Mucosa of descending colon (tissue), 3 donors: ENCODE measurements around the gene KCNQ4. TPM values are rescaled to one million over a fixed set of nuclear protein-coding genes. Genes with fewer than 3 reads are reported as not detected.
A peak's percentile ranks its signal among the peaks of the same experiment; 100 is the strongest.

ENCODE experiments used
- ATAC-seq: fragments of 200-7000 bp; cut with Tn5 transposase; one replicate; pipeline ENCODE4 v1.9.1; 2020; ENCODE audit warnings: mild to moderate bottlenecking, moderate library complexity
- DNase-seq, 3 donors: peaks; one replicate each; pipeline ENCODE4 v3.0.0-alpha.2; 2020
- H3K36me3 ChIP-seq: fragments of 200-600 bp; one replicate; pipeline ENCODE4 v1.8.0; 2021; ENCODE audit warnings: low read depth, mild to moderate bottlenecking
- H3K4me1 ChIP-seq: fragments of 200-600 bp; one replicate; pipeline ENCODE4 v1.8.0; 2021; ENCODE audit warnings: low read depth, mild to moderate bottlenecking
- H3K4me3 ChIP-seq: fragments of 200-600 bp; one replicate; pipeline ENCODE4 v1.8.0; 2021; ENCODE audit warnings: mild to moderate bottlenecking
- H3K9me3 ChIP-seq: fragments of 200-600 bp; one replicate; pipeline ENCODE4 v1.8.0; 2021; ENCODE audit warnings: mild to moderate bottlenecking
- intact Hi-C, 2 donors: fragments of 100-400 bp; cut with DNase I in 1 of 2; cut with micrococcal nuclease in 1 of 2; formaldehyde crosslinking; loops; one replicate each; pipeline versions ENCODE4 v1.11.0 to v1.11.1; 2022; cut with DNase I, micrococcal nuclease
- long read RNA-seq, 2 donors: library from polyadenylated mRNA; unstranded; transcript quantifications; one replicate each; pipeline ENCODE4 v2.0.0, GENCODE V29; 2019 to 2021
- total RNA-seq, 3 donors: library from RNA; stranded (reverse); fragmentation: NEBNext Ultra II Directional in 2 of 3; extraction: Animal tissue kit (Norgen Biotek cat#: 25700) in 2 of 3; gene quantifications; one replicate each; pipeline versions ENCODE4 v1.2.1 to v1.2.4, GENCODE V29; 2021 to 2023
- TF ChIP-seq, protein P1 (sequence below): fragments of 200-600 bp; IDR thresholded peaks from one replicate; pipeline ENCODE4 v1.8.0; 2022; ENCODE audit warnings: antibody characterized with exemption, mild to moderate bottlenecking
- donor health status: DM: no; HTN: no; CAD: no; lungs with moderate emphysema.
- donor health status: DM: no; HTN: no; CAD: no.
- donor health status: DM: no; HTN: yes; CAD: no.

The KCNQ4 gene
- total RNA-seq = 10 to 100 TPM in 1 of 3 donors, 1 to 10 TPM in 2; 1.3 to 13.0 (median 2.3) TPM
- long read RNA-seq, donor 1, full-length matches to known transcripts = 5 of 19 reads
- long read RNA-seq, donor 1, partial matches to known transcripts = 7 of 19 reads
- long read RNA-seq, donor 1, other reads (novel, unspliced or antisense) = 7 of 19 reads
- long read RNA-seq, donor 2, partial matches to known transcripts = 0 of 2 reads
- long read RNA-seq, donor 2, other reads (novel, unspliced or antisense) = 2 of 2 reads

DNA sequence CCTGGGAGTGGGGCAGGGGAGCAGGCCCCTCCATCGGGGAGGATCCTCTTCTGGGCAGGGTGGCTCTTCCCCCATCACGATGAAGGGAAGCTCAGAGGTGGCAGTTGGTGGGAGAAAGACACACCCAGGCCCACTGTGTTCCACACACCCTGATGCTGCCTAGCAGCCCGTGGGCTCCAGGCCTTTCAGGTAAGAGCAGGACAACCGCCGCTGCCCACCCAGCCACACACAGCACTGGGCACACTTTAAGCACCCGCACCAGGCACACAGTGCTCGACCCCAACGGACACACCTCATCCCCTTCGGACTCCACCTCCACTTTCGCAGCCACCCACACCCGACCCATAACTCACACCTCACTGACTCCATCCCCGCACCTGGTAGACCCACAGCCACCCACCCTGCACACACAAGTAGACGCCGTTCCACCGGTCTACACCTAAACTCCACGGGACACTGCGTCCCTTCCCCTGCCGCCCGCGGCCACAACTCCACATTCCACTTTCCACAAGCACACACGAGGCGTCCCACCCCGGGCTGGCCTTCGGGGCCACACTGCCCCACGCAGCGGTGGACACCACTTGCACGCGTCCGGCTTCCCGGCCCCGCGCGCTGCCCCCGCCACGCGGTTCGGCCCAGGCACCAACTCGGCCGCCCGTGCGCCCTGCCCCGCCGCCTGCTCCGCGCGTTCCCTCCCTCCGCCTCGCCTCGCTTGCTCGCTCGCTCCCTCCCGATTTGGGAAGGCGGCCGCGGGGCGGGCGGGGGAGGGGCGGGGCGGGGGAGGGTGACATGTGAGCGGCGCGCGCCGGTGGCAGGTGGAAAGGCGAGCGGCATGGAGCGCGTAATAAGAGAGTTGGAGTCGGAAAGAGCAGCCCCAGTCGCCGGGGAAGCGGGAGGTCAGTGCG, at the start of gene KCNQ4:
TSS of gene KCNQ4 (plus strand) at position 787 of the 905 bp plus-strand sequence. CDS start 307 bp downstream, outside the sequence.
- ATAC-seq = peak; percentile 72
- Histone ChIP-seq H3K4me1 (peaks cover 10% of the 10 kb centered on the region), H3K4me3 (no peak within 1 kb of the TSS), H3K9me3 (no peaks in the 10 kb centered on the region), H3K36me3 (no peaks in the 10 kb centered on the region)
- intact Hi-C loops = no loop called here
- TF ChIP-seq, protein P1, sequence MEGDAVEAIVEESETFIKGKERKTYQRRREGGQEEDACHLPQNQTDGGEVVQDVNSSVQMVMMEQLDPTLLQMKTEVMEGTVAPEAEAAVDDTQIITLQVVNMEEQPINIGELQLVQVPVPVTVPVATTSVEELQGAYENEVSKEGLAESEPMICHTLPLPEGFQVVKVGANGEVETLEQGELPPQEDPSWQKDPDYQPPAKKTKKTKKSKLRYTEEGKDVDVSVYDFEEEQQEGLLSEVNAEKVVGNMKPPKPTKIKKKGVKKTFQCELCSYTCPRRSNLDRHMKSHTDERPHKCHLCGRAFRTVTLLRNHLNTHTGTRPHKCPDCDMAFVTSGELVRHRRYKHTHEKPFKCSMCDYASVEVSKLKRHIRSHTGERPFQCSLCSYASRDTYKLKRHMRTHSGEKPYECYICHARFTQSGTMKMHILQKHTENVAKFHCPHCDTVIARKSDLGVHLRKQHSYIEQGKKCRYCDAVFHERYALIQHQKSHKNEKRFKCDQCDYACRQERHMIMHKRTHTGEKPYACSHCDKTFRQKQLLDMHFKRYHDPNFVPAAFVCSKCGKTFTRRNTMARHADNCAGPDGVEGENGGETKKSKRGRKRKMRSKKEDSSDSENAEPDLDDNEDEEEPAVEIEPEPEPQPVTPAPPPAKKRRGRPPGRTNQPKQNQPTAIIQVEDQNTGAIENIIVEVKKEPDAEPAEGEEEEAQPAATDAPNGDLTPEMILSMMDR = no peak
- DNase-seq = peak; percentile 61 to 80 (median 72)

DNA sequence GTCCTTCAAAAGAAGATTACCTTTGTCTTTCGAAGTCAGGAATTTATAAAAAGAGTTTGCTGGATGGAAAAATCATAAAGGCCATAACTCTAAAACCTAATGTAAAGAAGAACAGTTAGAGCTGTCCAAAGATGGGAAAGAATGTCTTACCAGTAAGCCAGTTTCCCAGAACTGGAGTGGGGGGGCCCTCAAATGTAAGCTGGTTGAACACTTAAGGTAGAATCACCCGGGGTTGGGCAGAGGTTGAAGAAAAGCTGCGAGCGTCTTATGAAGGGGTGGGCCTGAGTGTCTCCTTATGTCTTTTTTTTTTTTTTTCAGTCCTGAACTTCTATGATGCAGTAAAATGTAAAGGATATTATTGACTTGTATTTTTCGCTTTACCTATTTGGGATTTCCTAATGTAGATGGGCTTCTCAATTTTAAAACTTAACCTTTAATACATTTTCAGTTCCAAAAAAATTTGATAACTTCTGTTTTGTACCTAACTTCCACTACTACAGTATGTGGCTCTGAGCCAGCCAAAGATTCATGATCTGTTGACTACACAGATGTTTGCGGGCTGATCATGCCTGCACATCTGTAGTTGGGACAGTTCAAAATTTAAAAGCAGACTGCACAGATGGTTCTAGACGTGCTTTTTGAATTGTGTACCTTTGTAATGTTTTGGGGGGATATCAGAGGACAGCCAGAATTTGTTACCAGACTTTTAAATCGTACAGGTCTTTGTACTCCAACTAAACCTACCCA, 48.5 kb upstream of the KCNQ4 start:
- TF ChIP-seq, protein P1 = no peak
- DNase-seq = no peak
- intact Hi-C loops = no loop called here
- Histone ChIP-seq H3K9me3 (no peaks in the 10 kb centered on the region), H3K36me3 (peaks cover 4% of the 10 kb centered on the region), H3K4me3 (no peak overlapping the region), H3K4me1 (no peaks in the 10 kb centered on the region)
- no peak for ATAC-seq

DNA sequence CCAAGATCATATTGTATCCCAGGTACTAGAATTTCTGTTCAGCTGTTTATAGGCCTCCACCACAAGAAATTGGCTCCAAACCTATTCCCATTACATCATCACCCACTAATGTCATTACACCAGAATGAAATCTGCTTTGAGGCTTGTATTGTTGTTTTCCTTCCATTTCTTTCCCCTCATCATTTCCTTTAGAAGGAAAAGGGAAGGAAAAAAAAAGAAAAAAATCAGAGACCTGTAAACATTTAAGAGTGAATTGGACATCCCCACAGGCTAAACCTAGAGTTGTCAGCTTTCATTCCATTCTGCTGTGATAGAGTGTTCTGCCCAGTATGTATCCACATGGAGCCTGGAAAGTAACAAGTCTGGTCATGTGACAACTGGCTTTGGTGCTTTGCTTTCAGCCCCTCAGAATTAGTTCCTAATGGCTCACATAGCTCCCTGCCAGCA, 47.5 kb upstream of the KCNQ4 start:
- Histone ChIP-seq H3K4me1 (peaks cover 6% of the 10 kb centered on the region), H3K9me3 (no peaks in the 10 kb centered on the region), H3K4me3 (no peak overlapping the region), H3K36me3 (peaks cover 4% of the 10 kb centered on the region)
- DNase-seq (no peak), ATAC-seq (no peak)
- intact Hi-C loops = no loop called here
- TF ChIP-seq, protein P1 = no peak

DNA sequence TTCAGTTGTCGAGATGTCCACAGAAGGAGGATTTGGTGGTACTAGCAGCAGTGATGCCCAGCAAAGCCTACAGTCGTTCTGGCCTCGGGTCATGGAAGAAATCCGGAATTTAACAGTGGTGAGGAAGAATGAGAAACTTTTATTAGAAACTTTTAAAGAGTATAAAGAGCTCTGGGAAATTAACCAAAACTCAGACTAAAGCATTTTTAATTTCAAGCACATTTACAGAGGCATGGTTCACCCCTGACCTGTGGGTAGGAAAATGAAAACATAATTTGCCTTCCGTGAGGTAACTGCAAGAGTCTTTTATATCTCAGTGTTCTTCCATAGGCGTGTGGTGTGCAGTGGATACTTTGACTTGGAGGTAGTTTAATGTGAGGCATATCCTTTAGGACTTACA, 44.8 kb upstream of the KCNQ4 start:
- TF ChIP-seq, protein P1 = no peak
- Histone ChIP-seq H3K36me3 (peaks cover 4% of the 10 kb centered on the region), H3K9me3 (no peaks in the 10 kb centered on the region), H3K4me1 (peaks cover 6% of the 10 kb centered on the region), H3K4me3 (no peak overlapping the region)
- ATAC-seq (no peak), DNase-seq (no peak)
- intact Hi-C loops = no loop called here

DNA sequence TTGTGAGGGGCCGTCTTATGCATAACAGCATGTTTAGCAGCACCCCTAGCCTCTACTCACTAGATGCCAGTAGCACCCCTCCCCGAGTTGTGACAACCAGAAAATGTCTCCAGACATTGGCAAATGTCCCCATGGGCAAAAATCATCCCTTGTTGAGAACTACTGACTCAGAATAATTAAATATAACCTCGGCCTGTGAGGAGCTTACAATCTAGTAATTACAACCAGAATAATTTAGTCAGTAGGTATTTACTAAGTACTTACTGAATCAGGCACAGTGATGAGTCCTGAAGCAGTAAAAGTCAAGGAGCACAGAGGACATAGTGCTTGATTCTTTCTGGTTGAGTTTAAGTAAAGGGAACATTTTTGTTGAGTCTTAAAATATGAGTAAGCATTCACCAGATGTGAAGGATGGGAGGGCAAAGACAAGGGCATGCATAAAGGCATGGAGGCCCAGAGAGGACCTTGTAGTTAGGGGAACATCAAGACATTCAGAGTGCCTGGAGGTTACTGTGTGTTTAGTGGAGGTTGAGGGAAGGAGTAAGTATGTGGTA, 44.1 kb upstream of the KCNQ4 start:
- TF ChIP-seq, protein P1 = no peak
- no peak for ATAC-seq

More for the DNA sequence above, 44.1 kb upstream of the KCNQ4 start:
- DNase-seq = no peak
- H3K9me3 ChIP-seq = no peaks in the 10 kb centered on the region
- H3K36me3 ChIP-seq = peaks cover 4% of the 10 kb centered on the region
- no peak overlapping the region for H3K4me3 ChIP-seq
- peaks cover 6% of the 10 kb centered on the region for H3K4me1 ChIP-seq
- intact Hi-C loops = no loop called here
